K562 (cell line): ENCODE results near the gene MMAB. TPM values are rescaled to one million over a fixed set of nuclear protein-coding genes. Genes with fewer than 3 reads are reported as not detected.

ENCODE experiments used
- ADNP ChIP-seq: fragments of 200-800 bp; sonication (Bioruptor generic); IDR thresholded peaks from 2 replicates; pipeline ENCODE4 v1.6.1; 2016; ENCODE audit warnings: missing genetic modification characterization, missing compliant biosample characterization
- ATF1 ChIP-seq, 2 experiments: fragments of 450-650 bp in 1 of 2; IDR thresholded peaks; 2 replicates each; pipeline ENCODE4 v1.6.1; 2016; ENCODE audit warnings: missing compliant biosample characterization in 1 of 2, missing genetic modification characterization in 1 of 2
- ATF3 ChIP-seq, 2 experiments: fragments of 450-650 bp in 1 of 2; sonication (generic) in 1 of 2; formaldehyde crosslinking in 1 of 2; IDR thresholded peaks in 1 of 2; conservative IDR thresholded peaks in 1 of 2; 2 replicates each; pipeline versions ENCODE4 v1.6.1 to v1.8.1; 2016 to 2023; ENCODE audit warnings: mild to moderate bottlenecking in 2 of 2, moderate library complexity in 2 of 2, inconsistent platforms in 1 of 2, missing genetic modification reagents in 1 of 2
- BCOR ChIP-seq: fragments of 450-650 bp; IDR thresholded peaks from 2 replicates; pipeline ENCODE4 v1.6.1; 2016
- CBX1 ChIP-seq: sonication (generic); IDR thresholded peaks from 2 replicates; pipeline ENCODE4 v1.6.1; 2016; ENCODE audit warnings: antibody characterized with exemption, low read depth, mild to moderate bottlenecking
- CREB1 ChIP-seq, 2 experiments: sonication (generic) in 1 of 2; formaldehyde crosslinking in 1 of 2; IDR thresholded peaks; 2 replicates each; pipeline versions ENCODE4 v1.6.1 to v1.8.0; 2012 to 2022; ENCODE audit warnings: inconsistent platforms in 1 of 2, mild to moderate bottlenecking in 1 of 2, missing genetic modification reagents in 1 of 2, moderate library complexity in 1 of 2
- E2F1 ChIP-seq: sonication (generic); formaldehyde crosslinking; IDR thresholded peaks from 2 replicates; pipeline ENCODE4 v1.8.1; 2023; ENCODE audit warnings: mild to moderate bottlenecking, missing genetic modification reagents, moderate library complexity
- GATAD2B ChIP-seq: fragments of 450-650 bp; IDR thresholded peaks from 2 replicates; pipeline ENCODE4 v1.6.1; 2017; ENCODE audit warnings: mild to moderate bottlenecking, borderline replicate concordance
- HDAC6 ChIP-seq: IDR thresholded peaks from 2 replicates; pipeline ENCODE4 v1.6.1; 2012; ENCODE audit warnings: low read depth, mild to moderate bottlenecking, control low read depth, inconsistent platforms, low read length, moderate library complexity
- MTA3 ChIP-seq: fragments of 450-650 bp; formaldehyde crosslinking; IDR thresholded peaks from 2 replicates; pipeline ENCODE4 v1.6.1; 2017; ENCODE audit warnings: mild to moderate bottlenecking, borderline replicate concordance
- NR2C1 ChIP-seq, 2 experiments: fragments of 450-650 bp; IDR thresholded peaks; 2 replicates each; pipeline ENCODE4 v1.6.1; 2017; ENCODE audit warnings: mild to moderate bottlenecking in 2 of 2, antibody characterized with exemption in 1 of 2, inconsistent platforms in 1 of 2, missing compliant biosample characterization in 1 of 2, missing genetic modification characterization in 1 of 2
- PKNOX1 ChIP-seq: fragments of 450-650 bp; IDR thresholded peaks from 2 replicates; pipeline ENCODE4 v1.6.1; 2016
- RBM15 ChIP-seq: fragments of 200-400 bp; formaldehyde crosslinking; IDR thresholded peaks from 2 replicates; pipeline ENCODE4 v1.6.1; 2018; ENCODE audit warnings: mild to moderate bottlenecking, low read length, moderate library complexity; ENCODE audit not compliant: insufficient read depth
- RBM25 ChIP-seq: fragments of 200-400 bp; formaldehyde crosslinking; IDR thresholded peaks from 2 replicates; pipeline ENCODE4 v1.6.1; 2018; ENCODE audit warnings: low read length, low read depth, moderate library complexity; ENCODE audit not compliant: severe bottlenecking
- ZBTB34 ChIP-seq: fragments of 250-450 bp; sonication (Bioruptor Pico); IDR thresholded peaks from 2 replicates; pipeline ENCODE4 v1.8.0; 2021; ENCODE audit warnings: mild to moderate bottlenecking, moderate library complexity
- ZNF121 ChIP-seq: sonication (generic); formaldehyde crosslinking; conservative IDR thresholded peaks from 2 replicates; pipeline ENCODE4 v1.8.0; 2022; ENCODE audit warnings: missing genetic modification reagents
- ZNF212 ChIP-seq: fragments of 450-650 bp; formaldehyde crosslinking; IDR thresholded peaks from 2 replicates; pipeline ENCODE4 v1.4.0; 2020; ENCODE audit warnings: mild to moderate bottlenecking
- ZNF740 ChIP-seq, 3 experiments: fragments of 200-800 bp in 1 of 3; sonication (Bioruptor generic) in 1 of 3; sonication (generic) in 1 of 3; formaldehyde crosslinking in 1 of 3; IDR thresholded peaks; 2 replicates each; pipeline versions ENCODE4 v1.6.1 to v1.8.0; 2016 to 2022; ENCODE audit warnings: mild to moderate bottlenecking in 2 of 3, missing compliant biosample characterization in 2 of 3, missing genetic modification characterization in 2 of 3, missing genetic modification reagents in 1 of 3
- polyA plus RNA-seq, 8 experiments: library from polyadenylated mRNA; depleted of rRNA in 4 of 8; stranded (reverse) in 5 of 8; unstranded in 3 of 8; fragments of >200 nt; fragmentation: Nextera tagmentation in 2 of 8; fragmentation: Illumina TruSeq in 1 of 8; extraction: Ambion mirVana in 2 of 8; extraction: Trizol in 1 of 8; gene quantifications; 2 replicates each; pipeline versions ENCODE4 v1.2.1 to v1.2.3, GENCODE V29; 2011 to 2014; ENCODE audit warnings: inconsistent platforms in 1 of 8, missing spikeins in 1 of 8
- total RNA-seq, 7 experiments: library from RNA; depleted of rRNA in 6 of 7; stranded (reverse); fragments of >200 nt in 6 of 7; fragmentation: Illumina TruSeq in 2 of 7; extraction: Trizol in 2 of 7; gene quantifications; 2 replicates each; pipeline versions ENCODE4 v1.2.1 to v1.2.3, GENCODE V29; 2011 to 2021; ENCODE audit warnings: low replicate concordance in 1 of 7

The MMAB gene
- total and polyA plus RNA-seq, 9 of the 15 experiments (the other 6 are each of a cell fraction or from before 2014, with no cell fraction given) = 9.5 to 76.1 (median 46.2) TPM

GRCh38 chr12:109619002-109619604 lies 45.8 kb upstream of the MMAB start (continued):
- TF ChIP-seq HDAC6 (no peak), ZNF121 (CRISPR knock-in tag) (no peak), ATF1 (CRISPR knock-in tag; IDR thresholded peaks at IDR 0.05) (no peak), ATF1 (tag; IDR thresholded peaks at IDR 0.05) (peak; percentile 91), RBM15 (no peak), BCOR (peak; percentile 78), ZBTB34 (no peak), CBX1 (no peak), CREB1 (IDR thresholded peaks at IDR 0.05) (peak; percentile 91), CREB1 (CRISPR knock-in tag; IDR thresholded peaks at IDR 0.05) (peak; percentile 91), ZNF212 (CRISPR knock-in tag) (no peak), GATAD2B (no peak), ATF3 (IDR thresholded peaks at IDR 0.05) (peak; percentile 89), ATF3 (CRISPR knock-in tag; conservative IDR thresholded peaks at IDR 0.05) (no peak), PKNOX1 (peak; percentile 54), NR2C1 (IDR thresholded peaks at IDR 0.05) (no peak), NR2C1 (tag; IDR thresholded peaks at IDR 0.05) (no peak), ZNF740 (CRISPR knock-in tag; IDR thresholded peaks at IDR 0.05) (no peak), ZNF740 (tag; IDR thresholded peaks at IDR 0.05) (no peak), E2F1 (CRISPR knock-in tag) (no peak), MTA3 (peak; percentile 64; the same call in 1 of the 2 replicates), ADNP (tag) (peak; percentile 55; the same call in 1 of the 2 replicates), RBM25 (peak; percentile 96)
